HepG2 (cell line): ENCODE results near the gene BOD1L1. TPM values are rescaled to one million over a fixed set of nuclear protein-coding genes. Genes with fewer than 3 reads are reported as not detected.

Experiments used
- ATAC-seq: fragments of 200-7000 bp; cut with Tn5 transposase; 3 replicates; pipeline ENCODE4 v1.9.1; 2020; ENCODE audit warnings: mild to moderate bottlenecking, moderate library complexity
- BruUV-seq: library from RNA; stranded (reverse); fragments of 400-500 nt; replicated peaks from 2 replicates; lab custom pipeline; 2021; lab: Mats Ljungman, UMichigan
- CTCF ChIA-PET: fragments of 300-600 bp; formaldehyde crosslinking; extraction: SDS; loops from one replicate; lab custom pipeline; 2021; ENCODE audit warnings: low total read pairs, inconsistent platforms, low intra/inter-chr PET ratio; lab: Yijun Ruan, JAX
- POLR2A ChIA-PET: fragments of 350-600 bp; sonication (Branson Sonifier 250); formaldehyde crosslinking; loops from one replicate; lab custom pipeline; 2020; ENCODE audit warnings: antibody characterized with exemption, inconsistent platforms; lab: Yijun Ruan, JAX
- DNase-seq: peaks from one replicate; pipeline ENCODE4 v3.0.0-alpha.2; 2015; ENCODE audit warnings: low spot score
- FAIRE-seq: peaks from 3 replicates; lab custom pipeline; 2011; peaks lifted over from hg19 to GRCh38; lab: Jason Lieb, UNC
- H2AFZ ChIP-seq: one replicate; pipeline ENCODE4 v1.6.1; 2011; ENCODE audit warnings: low read length, inconsistent platforms
- H3K27ac ChIP-seq: fragments of 300-600 bp; 3 replicates; pipeline ENCODE4 v1.8.0; 2011; ENCODE audit warnings: mixed run types, mild to moderate bottlenecking, mixed read lengths, low read length, inconsistent platforms; ENCODE audit not compliant: insufficient read depth; ENCODE audit errors: extremely low read length
- H3K27me3 ChIP-seq, 2 experiments: fragments of 200-600 bp in 1 of 2; 2 replicates in 1 of 2; 3 replicates in 1 of 2; pipeline versions ENCODE4 v1.6.0 to v1.8.0; 2011; ENCODE audit warnings: low read length in 2 of 2, mild to moderate bottlenecking in 2 of 2, moderate library complexity in 2 of 2, inconsistent platforms in 1 of 2; ENCODE audit not compliant: insufficient read depth in 2 of 2, control insufficient read depth in 1 of 2
- H3K36me3 ChIP-seq, 2 experiments: fragments of 200-600 bp in 1 of 2; replicated peaks in 1 of 2; 2 replicates in 1 of 2; 3 replicates in 1 of 2; pipeline versions ENCODE4 v1.5.1 to v1.8.0; 2011; ENCODE audit warnings: low read length in 2 of 2, inconsistent platforms in 1 of 2; ENCODE audit not compliant: insufficient read depth in 2 of 2, control insufficient read depth in 1 of 2
- H3K4me1 ChIP-seq: 2 replicates; pipeline ENCODE4 v1.5.1; 2012; ENCODE audit warnings: low read length, inconsistent platforms; ENCODE audit not compliant: insufficient read depth
- H3K4me2 ChIP-seq: 2 replicates; pipeline ENCODE4 v1.6.0; 2011; ENCODE audit warnings: low read depth, low read length, inconsistent platforms
- H3K4me3 ChIP-seq, 3 experiments: fragments of 200-600 bp in 1 of 3; sonication (generic), shearing (Covaris generic) in 1 of 3; replicated peaks in 1 of 3; 2 replicates each; pipeline ENCODE4 v1.5.1; 2011 to 2016; ENCODE audit warnings: low read length in 3 of 3, inconsistent platforms in 2 of 3, low read depth in 2 of 3, mild to moderate bottlenecking in 2 of 3, control low read depth in 1 of 3, mixed read lengths in 1 of 3; ENCODE audit not compliant: insufficient read depth in 1 of 3
- H3K79me2 ChIP-seq: one replicate; pipeline ENCODE4 v1.6.1; 2011; ENCODE audit warnings: low read length, inconsistent platforms; ENCODE audit not compliant: insufficient read depth
- H3K9ac ChIP-seq: 2 replicates; pipeline ENCODE4 v1.6.0; 2011; ENCODE audit warnings: mild to moderate bottlenecking, low read depth, low read length, inconsistent platforms; ENCODE audit not compliant: insufficient read depth
- H3K9me3 ChIP-seq: 2 replicates; pipeline ENCODE4 v1.5.1; 2012; ENCODE audit warnings: mild to moderate bottlenecking, low read length
- H4K20me1 ChIP-seq: 2 replicates; pipeline ENCODE4 v1.6.0; 2011; ENCODE audit warnings: inconsistent platforms, mild to moderate bottlenecking, low read length, moderate library complexity; ENCODE audit not compliant: insufficient read depth
- CENPT ChIP-seq: sonication (generic); formaldehyde crosslinking; IDR thresholded peaks from 2 replicates; pipeline ENCODE4 v1.8.0; 2022; ENCODE audit warnings: low read depth, mild to moderate bottlenecking, moderate library complexity, missing genetic modification reagents
- CREB3 ChIP-seq: sonication (generic); formaldehyde crosslinking; IDR thresholded peaks from 2 replicates; pipeline ENCODE4 v1.5.0; 2020; ENCODE audit warnings: missing genetic modification reagents
- CREM ChIP-seq, 2 experiments: sonication (generic) in 1 of 2; formaldehyde crosslinking in 1 of 2; IDR thresholded peaks; 2 replicates each; pipeline versions ENCODE4 v1.4.0 to v1.6.1; 2016 to 2020; ENCODE audit warnings: antibody characterized with exemption in 1 of 2, mild to moderate bottlenecking in 1 of 2, missing genetic modification reagents in 1 of 2
- GTF3A ChIP-seq: sonication (generic); formaldehyde crosslinking; conservative IDR thresholded peaks from 2 replicates; pipeline ENCODE4 v1.4.0; 2020; ENCODE audit warnings: mild to moderate bottlenecking, missing genetic modification reagents
- MTF2 ChIP-seq: sonication (generic); formaldehyde crosslinking; IDR thresholded peaks from 2 replicates; pipeline ENCODE4 v1.5.0; 2020; ENCODE audit warnings: missing genetic modification reagents, borderline replicate concordance
- MZF1 ChIP-seq: sonication (generic); formaldehyde crosslinking; IDR thresholded peaks from 2 replicates; pipeline ENCODE4 v1.8.1; 2023; ENCODE audit warnings: mild to moderate bottlenecking, missing genetic modification reagents, borderline replicate concordance
- SP140L ChIP-seq: sonication (generic); formaldehyde crosslinking; IDR thresholded peaks from 2 replicates; pipeline ENCODE4 v1.4.0; 2020; ENCODE audit warnings: missing genetic modification reagents, borderline replicate concordance
- ZNF282 ChIP-seq: fragments of 450-650 bp; IDR thresholded peaks from 2 replicates; pipeline ENCODE4 v1.6.1; 2018; ENCODE audit not compliant: partially characterized antibody
- ZNF816 ChIP-seq: sonication (generic); formaldehyde crosslinking; IDR thresholded peaks from 2 replicates; pipeline ENCODE4 v1.8.0; 2022; ENCODE audit warnings: missing genetic modification reagents, mild to moderate bottlenecking, borderline replicate concordance
- WGBS: methylation state at CpG from one replicate; pipeline ENCODE4 v1.1.6; 2017; ENCODE audit warnings: low lambda C conversion rate; 5-methylcytosine and 5-hydroxymethylcytosine counted together
- in situ Hi-C: cut with HindIII; loops from 2 replicates; pipeline ENCODE4 v1.10.0; 2017; ENCODE audit warnings: low pct_unique_long_range_greater_than_20kb; ENCODE audit not compliant: extremely low pct_ligation_motif_present
- intact Hi-C: fragments of 100-400 bp; cut with micrococcal nuclease; formaldehyde crosslinking; loops from one replicate; pipeline ENCODE4 v1.10.0; 2022; ENCODE audit not compliant: unreplicated experiment
- polyA plus RNA-seq, 8 experiments: library from polyadenylated mRNA; depleted of rRNA in 3 of 8; stranded (reverse) in 7 of 8; unstranded in 1 of 8; fragments of >200 nt; fragmentation: Illumina TruSeq in 4 of 8; extraction: Trizol in 4 of 8; gene quantifications; 2 replicates each; pipeline versions ENCODE4 v1.2.1 to v1.2.3, GENCODE V29; 2011 to 2016; ENCODE audit warnings: low read depth in 4 of 8, missing spikeins in 1 of 8, mixed read lengths in 1 of 8; ENCODE audit not compliant: insufficient read depth in 1 of 8
- total RNA-seq, 5 experiments: library from RNA; depleted of rRNA; stranded (reverse); fragments of >200 nt; fragmentation: Illumina TruSeq; extraction: Trizol; gene quantifications; 2 replicates each; pipeline ENCODE4 v1.2.3, GENCODE V29; 2016; ENCODE audit warnings: low read depth in 1 of 5
- TF ChIP-seq, protein P1 (sequence below): sonication (generic); formaldehyde crosslinking; IDR thresholded peaks from 2 replicates; pipeline ENCODE4 v1.4.0; 2020; ENCODE audit warnings: missing genetic modification reagents
- TF ChIP-seq, protein P2 (sequence below): sonication (generic); formaldehyde crosslinking; IDR thresholded peaks from 2 replicates; pipeline ENCODE4 v1.5.0; 2020; ENCODE audit warnings: mild to moderate bottlenecking, missing genetic modification reagents

The BOD1L1 gene
- total and polyA plus RNA-seq, 2 of the 13 experiments (the other 11 are each of a cell fraction or from before 2014, with no cell fraction given), result 11.7 to 17.9 TPM

- TF ChIP-seq CREB3 (CRISPR knock-in tag) (no peak), CENPT (CRISPR knock-in tag) (no peak), SP140L (CRISPR knock-in tag) (no peak)
- TF ChIP-seq, protein P1, sequence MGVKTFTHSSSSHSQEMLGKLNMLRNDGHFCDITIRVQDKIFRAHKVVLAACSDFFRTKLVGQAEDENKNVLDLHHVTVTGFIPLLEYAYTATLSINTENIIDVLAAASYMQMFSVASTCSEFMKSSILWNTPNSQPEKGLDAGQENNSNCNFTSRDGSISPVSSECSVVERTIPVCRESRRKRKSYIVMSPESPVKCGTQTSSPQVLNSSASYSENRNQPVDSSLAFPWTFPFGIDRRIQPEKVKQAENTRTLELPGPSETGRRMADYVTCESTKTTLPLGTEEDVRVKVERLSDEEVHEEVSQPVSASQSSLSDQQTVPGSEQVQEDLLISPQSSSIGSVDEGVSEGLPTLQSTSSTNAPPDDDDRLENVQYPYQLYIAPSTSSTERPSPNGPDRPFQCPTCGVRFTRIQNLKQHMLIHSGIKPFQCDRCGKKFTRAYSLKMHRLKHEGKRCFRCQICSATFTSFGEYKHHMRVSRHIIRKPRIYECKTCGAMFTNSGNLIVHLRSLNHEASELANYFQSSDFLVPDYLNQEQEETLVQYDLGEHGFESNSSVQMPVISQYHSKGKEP, result no peak
Measured at GRCh38 chr4:13673167-13673566, 45.6 kb upstream of the BOD1L1 start (continued).

- Histone ChIP-seq H3K27ac (no peak overlapping the region), H4K20me1 (no peaks in the 10 kb centered on the region), H3K27me3 (no peaks in the 10 kb centered on the region), H3K79me2 (no peaks in the 10 kb centered on the region), H3K36me3 (no peaks in the 10 kb centered on the region), H3K4me3 (no peak overlapping the region), H3K9ac (no peak overlapping the region), H2AFZ (no peak overlapping the region), H3K4me2 (no peak overlapping the region)
- DNase-seq (no peak), FAIRE-seq (no peak), ATAC-seq (no peak)
- CTCF ChIA-PET, result no interaction called here
- no peak for TF ChIP-seq MZF1 (CRISPR knock-in tag)
- no peak for TF ChIP-seq CREM (IDR thresholded peaks at IDR 0.05)
- no peak for TF ChIP-seq CREM (CRISPR knock-in tag; IDR thresholded peaks at IDR 0.05)
- TF ChIP-seq MTF2, result no peak
- TF ChIP-seq ZNF816 (CRISPR knock-in tag), result no peak
- no peak for TF ChIP-seq ZNF282
- TF ChIP-seq, protein P2, sequence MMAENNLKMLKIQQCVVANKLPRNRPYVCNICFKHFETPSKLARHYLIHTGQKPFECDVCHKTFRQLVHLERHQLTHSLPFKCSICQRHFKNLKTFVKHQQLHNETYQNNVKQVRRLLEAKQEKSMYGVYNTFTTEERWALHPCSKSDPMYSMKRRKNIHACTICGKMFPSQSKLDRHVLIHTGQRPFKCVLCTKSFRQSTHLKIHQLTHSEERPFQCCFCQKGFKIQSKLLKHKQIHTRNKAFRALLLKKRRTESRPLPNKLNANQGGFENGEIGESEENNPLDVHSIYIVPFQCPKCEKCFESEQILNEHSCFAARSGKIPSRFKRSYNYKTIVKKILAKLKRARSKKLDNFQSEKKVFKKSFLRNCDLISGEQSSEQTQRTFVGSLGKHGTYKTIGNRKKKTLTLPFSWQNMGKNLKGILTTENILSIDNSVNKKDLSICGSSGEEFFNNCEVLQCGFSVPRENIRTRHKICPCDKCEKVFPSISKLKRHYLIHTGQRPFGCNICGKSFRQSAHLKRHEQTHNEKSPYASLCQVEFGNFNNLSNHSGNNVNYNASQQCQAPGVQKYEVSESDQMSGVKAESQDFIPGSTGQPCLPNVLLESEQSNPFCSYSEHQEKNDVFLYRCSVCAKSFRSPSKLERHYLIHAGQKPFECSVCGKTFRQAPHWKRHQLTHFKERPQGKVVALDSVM (CRISPR knock-in tag), result no peak
- no peak for TF ChIP-seq GTF3A (CRISPR knock-in tag)
- TF ChIP-seq, all 625 proteins: peak for 0
- intact Hi-C loops (no loop called here), in situ Hi-C loops (loop anchor here (25.0 kb wide), 1 partner anchor 292 kb away; no protein-coding TSS in a partner anchor)
- WGBS, result 1% methylated on average over 4 of the region's 4 CpGs
- POLR2A ChIA-PET, result no interaction called here
- BruUV-seq, result no TSS peak
- no peaks in the 10 kb centered on the region; the same call in 1 of the 2 replicates for H3K9me3 ChIP-seq
- H3K4me1 ChIP-seq, result no peaks in the 10 kb centered on the region
Measured at GRCh38 chr4:13670456-13671160, 43.1 kb upstream of the BOD1L1 start.
